K562 (cell line): ENCODE data around the gene NME7. TPM values are rescaled to one million over a fixed set of nuclear protein-coding genes. Genes with fewer than 3 reads are reported as not detected.

Source experiments
- ATAC-seq: fragments of 200-7000 bp; cut with Tn5 transposase; 3 replicates; pipeline ENCODE4 v1.9.1; 2020; ENCODE audit warnings: moderate library complexity
- BruUV-seq: library from RNA; stranded (reverse); fragments of 400-500 nt; replicated peaks from 2 replicates; lab custom pipeline; 2021; lab: Mats Ljungman, UMichigan
- CTCF ChIA-PET: fragments of 300-600 bp; formaldehyde crosslinking; extraction: SDS; loops from one replicate; lab custom pipeline; 2021; ENCODE audit warnings: low intra/inter-chr PET ratio; lab: Yijun Ruan, JAX
- POLR2A ChIA-PET: fragments of 300-600, 350-650 bp; sonication (Branson Sonifier 250); formaldehyde crosslinking; extraction: SDS; loops from one replicate; lab custom pipeline; 2021; ENCODE audit warnings: antibody characterized with exemption, inconsistent platforms; lab: Yijun Ruan, JAX
- DNase-seq, 4 experiments: peaks; one replicate each; pipeline versions ENCODE4 v3.0.0 to v3.0.0-alpha.2; 2011 to 2018; ENCODE audit warnings: low spot score in 3 of 4, mixed read lengths in 3 of 4; ENCODE audit errors: extremely low read depth in 1 of 4
- FAIRE-seq: peaks from 2 replicates; lab custom pipeline; 2011; peaks lifted over from hg19 to GRCh38; lab: Jason Lieb, UNC
- H2AFZ ChIP-seq: 2 replicates; pipeline ENCODE4 v1.6.0; 2011; ENCODE audit warnings: low read depth, low read length, control low read depth, inconsistent platforms
- H3K27ac ChIP-seq: fragments of 200-600 bp; 3 replicates; pipeline ENCODE4 v1.8.0; 2011; ENCODE audit warnings: low read depth, mild to moderate bottlenecking, control low read depth, inconsistent platforms, low read length, moderate library complexity, mixed read lengths; ENCODE audit errors: extremely low read depth
- H3K27me3 ChIP-seq, 2 experiments: fragments of 300-600 bp in 1 of 2; 2 replicates in 1 of 2; 3 replicates in 1 of 2; pipeline versions ENCODE4 v1.6.0 to v1.8.0; 2011; ENCODE audit warnings: inconsistent platforms in 2 of 2, low read length in 2 of 2, mild to moderate bottlenecking in 1 of 2, mixed read lengths in 1 of 2, moderate library complexity in 1 of 2; ENCODE audit not compliant: control insufficient read depth in 2 of 2, insufficient read depth in 2 of 2
- H3K36me3 ChIP-seq: fragments of 300-600 bp; 3 replicates; pipeline ENCODE4 v1.8.0; 2011; ENCODE audit warnings: mild to moderate bottlenecking, low read length, inconsistent platforms; ENCODE audit not compliant: control insufficient read depth, insufficient read depth
- H3K4me1 ChIP-seq, 2 experiments: fragments of 200-600 bp in 1 of 2; replicated peaks in 1 of 2; 2 replicates in 1 of 2; 3 replicates in 1 of 2; pipeline versions ENCODE4 v1.5.1 to v1.8.0; 2011; ENCODE audit warnings: inconsistent platforms in 2 of 2, low read length in 2 of 2, mild to moderate bottlenecking in 1 of 2, mixed read lengths in 1 of 2, moderate library complexity in 1 of 2; ENCODE audit not compliant: control insufficient read depth in 2 of 2, insufficient read depth in 2 of 2
- H3K4me2 ChIP-seq: 2 replicates; pipeline ENCODE4 v1.6.1; 2011; ENCODE audit warnings: low read length, control low read depth, inconsistent platforms, mixed read lengths; ENCODE audit not compliant: insufficient read depth
- H3K4me3 ChIP-seq: fragments of 200-600 bp; sonication (generic), shearing (Covaris generic); 2 replicates; pipeline ENCODE4 v1.5.1; 2016; ENCODE audit warnings: control low read depth, inconsistent platforms
- H3K79me2 ChIP-seq: fragments of 200-600 bp; 3 replicates; pipeline ENCODE4 v1.8.0; 2011; ENCODE audit warnings: low read length, inconsistent platforms; ENCODE audit not compliant: control insufficient read depth, insufficient read depth
- H3K9ac ChIP-seq, 2 experiments: 2 replicates each; pipeline versions ENCODE4 v1.6.0 to v1.6.1; 2011; ENCODE audit warnings: low read depth in 2 of 2, low read length in 2 of 2, control low read depth in 1 of 2, inconsistent platforms in 1 of 2, mild to moderate bottlenecking in 1 of 2, mixed read lengths in 1 of 2; ENCODE audit not compliant: insufficient read depth in 1 of 2
- H3K9me1 ChIP-seq: one replicate; pipeline ENCODE4 v1.6.0; 2011; ENCODE audit warnings: inconsistent platforms, mild to moderate bottlenecking, low read length, moderate library complexity; ENCODE audit not compliant: control insufficient read depth, insufficient read depth
- H3K9me3 ChIP-seq: replicated peaks from 2 replicates; pipeline ENCODE4 v1.5.1; 2011; ENCODE audit warnings: low read depth, low read length, inconsistent platforms; ENCODE audit not compliant: control insufficient read depth, insufficient read depth
- H4K20me1 ChIP-seq: replicated peaks from 2 replicates; pipeline ENCODE4 v1.6.1; 2011; ENCODE audit warnings: low read length, inconsistent platforms, mixed read lengths; ENCODE audit not compliant: control insufficient read depth, insufficient read depth
- ARID4B ChIP-seq: sonication (generic); formaldehyde crosslinking; IDR thresholded peaks from 2 replicates; pipeline ENCODE4 v1.8.0; 2022; ENCODE audit warnings: mild to moderate bottlenecking, missing genetic modification reagents
- ATF7 ChIP-seq: fragments of 450-650 bp; IDR thresholded peaks from 2 replicates; pipeline ENCODE4 v1.7.1; 2014; ENCODE audit warnings: mild to moderate bottlenecking, moderate library complexity
- E2F4 ChIP-seq: sonication (generic); formaldehyde crosslinking; IDR thresholded peaks from 2 replicates; pipeline ENCODE4 v1.8.0; 2022; ENCODE audit warnings: mild to moderate bottlenecking, low read depth, missing genetic modification reagents
- JUN ChIP-seq, 2 experiments: sonication (generic) in 1 of 2; formaldehyde crosslinking in 1 of 2; IDR thresholded peaks; 2 replicates each; pipeline versions ENCODE4 v1.6.1 to v1.8.0; 2012 to 2022; ENCODE audit warnings: borderline replicate concordance in 2 of 2, mild to moderate bottlenecking in 2 of 2, improper control_type of control experiment in 1 of 2, low read depth in 1 of 2, low read length in 1 of 2, missing genetic modification reagents in 1 of 2
- MCM5 ChIP-seq: fragments of 450-650 bp; IDR thresholded peaks from 2 replicates; pipeline ENCODE4 v1.6.1; 2016; ENCODE audit warnings: low read depth
- NELFE ChIP-seq: IDR thresholded peaks from 2 replicates; pipeline ENCODE4 v1.6.1; 2011; ENCODE audit warnings: mild to moderate bottlenecking; ENCODE audit not compliant: insufficient read depth, insufficient read length
- NR0B1 ChIP-seq: fragments of 450-650 bp; IDR thresholded peaks from one replicate; pipeline ENCODE4 v1.6.1; 2018; ENCODE audit warnings: mild to moderate bottlenecking, moderate library complexity; ENCODE audit not compliant: partially characterized antibody
- RFX1 ChIP-seq: fragments of 450-650 bp; IDR thresholded peaks from 2 replicates; pipeline ENCODE4 v1.6.1; 2016; ENCODE audit warnings: mild to moderate bottlenecking, moderate library complexity
- THRB ChIP-seq: fragments of 450-650 bp; formaldehyde crosslinking; conservative IDR thresholded peaks from 2 replicates; pipeline ENCODE4 v1.4.0; 2022; ENCODE audit warnings: mild to moderate bottlenecking, missing genetic modification characterization
- ZKSCAN8 ChIP-seq: fragments of 200-800 bp; sonication (Bioruptor generic); IDR thresholded peaks from 2 replicates; pipeline ENCODE4 v1.6.1; 2016; ENCODE audit warnings: missing genetic modification characterization, missing compliant biosample characterization
- ZNF12 ChIP-seq: sonication (generic); formaldehyde crosslinking; IDR thresholded peaks from 2 replicates; pipeline ENCODE4 v1.4.0; 2020; ENCODE audit warnings: mild to moderate bottlenecking, missing genetic modification reagents
- ZNF197 ChIP-seq: fragments of 200-800 bp; sonication (Bioruptor generic); IDR thresholded peaks from 2 replicates; pipeline ENCODE4 v1.6.1; 2016; ENCODE audit warnings: low read depth, missing genetic modification characterization, missing compliant biosample characterization
- ZNF431 ChIP-seq: sonication (generic); formaldehyde crosslinking; IDR thresholded peaks from 2 replicates; pipeline ENCODE4 v1.8.0; 2022; ENCODE audit warnings: mild to moderate bottlenecking, missing genetic modification reagents
- WGBS: fragments of 100-300 bp; shearing (Covaris generic); methylation state at CpG from one replicate; pipeline ENCODE4 v1.1.6; 2016; ENCODE audit warnings: low coverage, mixed read lengths; ENCODE audit not compliant: insufficient coverage; ENCODE audit errors: missing lambda C conversion rate; 5-methylcytosine and 5-hydroxymethylcytosine counted together
- in situ Hi-C: fragments of 300-500 bp; cut with MboI; formaldehyde crosslinking; loops from 4 replicates; pipeline ENCODE4 v1.15.0; 2018; ENCODE audit warnings: inconsistent platforms, mixed read lengths
- intact Hi-C: fragments of 100-400 bp; cut with micrococcal nuclease; formaldehyde crosslinking; loops from 2 replicates; pipeline ENCODE4 v1.14.2; 2022
- polyA plus RNA-seq, 8 experiments: library from polyadenylated mRNA; depleted of rRNA in 4 of 8; stranded (reverse) in 5 of 8; unstranded in 3 of 8; fragments of >200 nt; fragmentation: Nextera tagmentation in 2 of 8; fragmentation: Illumina TruSeq in 1 of 8; extraction: Ambion mirVana in 2 of 8; extraction: Trizol in 1 of 8; gene quantifications; 2 replicates each; pipeline versions ENCODE4 v1.2.1 to v1.2.3, GENCODE V29; 2011 to 2014; ENCODE audit warnings: inconsistent platforms in 1 of 8, missing spikeins in 1 of 8
- total RNA-seq, 7 experiments: library from RNA; depleted of rRNA in 6 of 7; stranded (reverse); fragments of >200 nt in 6 of 7; fragmentation: Illumina TruSeq in 2 of 7; extraction: Trizol in 2 of 7; gene quantifications; 2 replicates each; pipeline versions ENCODE4 v1.2.1 to v1.2.3, GENCODE V29; 2011 to 2021; ENCODE audit warnings: low replicate concordance in 1 of 7

The NME7 gene
- total and polyA plus RNA-seq, 9 of the 15 experiments (the other 6 are each of a cell fraction or from before 2014, with no cell fraction given), result 7.9 to 43.2 (median 23.9) TPM

GRCh38 chr1:169300854-169301253 lies 66.7 kb downstream of the NME7 start:
- ChIA-PET CTCF (no interaction called here), POLR2A (no interaction called here)
- no peaks in the 10 kb centered on the region for H3K9me1 ChIP-seq
- H3K27me3 ChIP-seq, result no peaks in the 10 kb centered on the region
- WGBS, result 51% methylated on average over 3 of the region's 3 CpGs
- ATAC-seq, result no peak
- in situ Hi-C loops (no loop called here), intact Hi-C loops (no loop called here)
- BruUV-seq, result no TSS peak
- FAIRE-seq, result no peak
- no peak overlapping the region for H2AFZ ChIP-seq
- H3K36me3 ChIP-seq, result no peaks in the 10 kb centered on the region
- no peak for DNase-seq
- H3K79me2 ChIP-seq, result no peaks in the 10 kb centered on the region
- no peaks in the 10 kb centered on the region for H3K9me3 ChIP-seq
- H3K4me1 ChIP-seq, result no peaks in the 10 kb centered on the region
- no peaks in the 10 kb centered on the region for H4K20me1 ChIP-seq
- H3K4me3 ChIP-seq, result no peak overlapping the region
- H3K9ac ChIP-seq, result no peak overlapping the region
- no peak overlapping the region for H3K27ac ChIP-seq
- H3K4me2 ChIP-seq, result no peak overlapping the region
- TF ChIP-seq ZKSCAN8 (CRISPR knock-in tag), result no peak
- no peak for TF ChIP-seq RFX1
- no peak for TF ChIP-seq THRB (CRISPR knock-in tag)
- no peak for TF ChIP-seq NELFE
- TF ChIP-seq JUN (IDR thresholded peaks at IDR 0.05; ENCODE audit: borderline replicate concordance, low read depth, low read length), result no peak
- TF ChIP-seq JUN (CRISPR knock-in tag; IDR thresholded peaks at IDR 0.05; ENCODE audit: borderline replicate concordance), result no peak
- no peak for TF ChIP-seq ATF7
- TF ChIP-seq ZNF431 (CRISPR knock-in tag), result no peak
- TF ChIP-seq ZNF12 (CRISPR knock-in tag), result no peak
- no peak for TF ChIP-seq MCM5
- TF ChIP-seq ARID4B (CRISPR knock-in tag), result no peak
- no peak for TF ChIP-seq E2F4 (CRISPR knock-in tag)
- no peak for TF ChIP-seq NR0B1
- TF ChIP-seq ZNF197 (CRISPR knock-in tag), result no peak
